A549 (cell line): Measurements from ENCODE around the gene SUOX.
"Not testable (repeated sequence)": the region's sequence is repeated elsewhere in the genome, so short reads cannot be mapped to it uniquely, and the experiment has no call there.

Experiments used
- BCL3 ChIP-seq: fragments of >200 bp; sonication (Bioruptor Twin); formaldehyde crosslinking; IDR thresholded peaks from 3 replicates; pipeline ENCODE4 v1.6.1; 2016
- CTCF ChIP-seq: fragments of >200 bp; sonication (Bioruptor Twin); formaldehyde crosslinking; IDR thresholded peaks from 3 replicates; pipeline ENCODE4 v1.5.1; 2016
- ELK1 ChIP-seq: fragments of 150-350 bp; IDR thresholded peaks from 2 replicates; pipeline ENCODE4 v1.6.1; 2014; ENCODE audit warnings: low read depth, mild to moderate bottlenecking, low read length
- HDAC2 ChIP-seq: fragments of 200-600 bp; sonication (generic); IDR thresholded peaks from 2 replicates; pipeline ENCODE4 v1.6.1; 2016
- JUN ChIP-seq, 2 experiments: fragments of >200 bp; sonication (Bioruptor Twin); formaldehyde crosslinking; IDR thresholded peaks; 2 replicates in 1 of 2; 3 replicates in 1 of 2; pipeline ENCODE4 v1.6.1; 2016 to 2017
- KDM5A ChIP-seq: fragments of 200-600 bp; sonication (generic); IDR thresholded peaks from 2 replicates; pipeline ENCODE4 v1.6.1; 2016; ENCODE audit warnings: antibody characterized with exemption, mild to moderate bottlenecking
- MYC ChIP-seq: IDR thresholded peaks from 2 replicates; pipeline ENCODE4 v1.6.1; 2012; ENCODE audit warnings: mild to moderate bottlenecking, inconsistent platforms, low read length, improper control_type of control experiment, borderline replicate concordance
- NR3C1 ChIP-seq: fragments of >200 bp; sonication (Bioruptor Twin); formaldehyde crosslinking; IDR thresholded peaks from 3 replicates; pipeline ENCODE4 v1.6.1; 2017
- POLR2A ChIP-seq: IDR thresholded peaks from 2 replicates; pipeline ENCODE4 v1.6.1; 2012; ENCODE audit warnings: mild to moderate bottlenecking, low read length
- TF ChIP-seq, protein P1 (sequence below): IDR thresholded peaks from 2 replicates; pipeline ENCODE4 v1.6.1; 2012

- TF ChIP-seq HDAC2; POLR2A; CTCF; JUN (IDR thresholded peaks at IDR 0.05); NR3C1; KDM5A; ELK1; MYC; BCL3: not testable (repeated sequence)
- TF ChIP-seq, protein P1, sequence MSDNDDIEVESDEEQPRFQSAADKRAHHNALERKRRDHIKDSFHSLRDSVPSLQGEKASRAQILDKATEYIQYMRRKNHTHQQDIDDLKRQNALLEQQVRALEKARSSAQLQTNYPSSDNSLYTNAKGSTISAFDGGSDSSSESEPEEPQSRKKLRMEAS, result not testable (repeated sequence)
Observed at GRCh38 chr12:55985976-55986375, 11.1 kb upstream of the SUOX start.
